ENCODE results near the gene NBDY. TPM values are rescaled to one million over a fixed set of nuclear protein-coding genes. Genes with fewer than 3 reads are reported as not detected.
"Not testable (repeated sequence)": the region's sequence is repeated elsewhere in the genome, so short reads cannot be mapped to it uniquely, and the experiment has no call there.

NBDY gene
- total RNA-seq, 1 experiment from 2014 or later: 22.4 TPM

DNA sequence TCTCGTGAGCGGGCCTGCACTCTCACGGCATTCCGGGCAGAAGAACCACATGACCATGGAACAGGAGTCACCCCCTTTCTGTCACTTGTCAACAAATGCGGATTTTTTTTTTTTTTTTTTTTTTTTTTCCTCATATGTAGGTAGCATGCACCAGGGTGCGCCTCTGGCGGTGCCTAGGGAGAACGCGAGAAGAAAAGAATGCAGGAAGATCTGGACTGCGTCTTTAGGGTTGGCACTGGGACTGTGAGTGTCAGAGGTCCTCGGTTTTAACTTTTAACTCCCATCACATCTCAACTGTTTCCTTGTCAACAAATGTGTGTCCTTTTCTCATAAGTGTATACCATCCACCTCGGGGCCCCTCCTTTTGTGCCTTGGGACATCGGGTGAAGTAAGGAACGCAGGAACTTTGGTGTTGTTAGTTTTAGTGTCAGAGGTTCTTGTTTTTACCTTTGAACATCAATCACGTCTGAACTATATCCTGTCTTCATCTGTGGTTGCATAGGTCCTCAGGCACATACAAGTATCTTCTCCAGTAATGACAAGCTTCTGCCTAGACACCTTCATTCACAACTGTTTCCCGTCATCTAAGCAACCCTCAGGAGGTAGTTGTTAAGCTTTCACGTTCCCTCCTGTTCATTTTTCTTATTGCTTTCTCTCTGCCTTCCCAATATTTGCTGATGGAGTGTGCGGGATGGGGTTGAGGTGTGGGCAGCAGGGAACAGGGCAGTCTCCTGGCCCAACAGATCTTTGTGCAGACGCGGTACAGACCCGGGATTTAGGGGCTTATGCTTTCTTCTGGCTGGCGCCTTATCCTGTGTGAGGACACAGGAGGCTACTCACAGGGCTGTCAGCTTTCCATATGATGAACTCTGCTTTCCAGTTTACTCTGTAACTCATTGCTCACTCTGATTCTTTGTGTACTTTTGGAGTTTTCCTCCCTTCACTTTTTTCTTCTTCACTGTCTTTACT, 51.9 kb downstream of the NBDY start:
- in situ Hi-C loops (cut with HindIII; ENCODE audit: low pct_unique_long_range_greater_than_20kb, low sequenced_read_pairs): not testable (repeated sequence)

DNA sequence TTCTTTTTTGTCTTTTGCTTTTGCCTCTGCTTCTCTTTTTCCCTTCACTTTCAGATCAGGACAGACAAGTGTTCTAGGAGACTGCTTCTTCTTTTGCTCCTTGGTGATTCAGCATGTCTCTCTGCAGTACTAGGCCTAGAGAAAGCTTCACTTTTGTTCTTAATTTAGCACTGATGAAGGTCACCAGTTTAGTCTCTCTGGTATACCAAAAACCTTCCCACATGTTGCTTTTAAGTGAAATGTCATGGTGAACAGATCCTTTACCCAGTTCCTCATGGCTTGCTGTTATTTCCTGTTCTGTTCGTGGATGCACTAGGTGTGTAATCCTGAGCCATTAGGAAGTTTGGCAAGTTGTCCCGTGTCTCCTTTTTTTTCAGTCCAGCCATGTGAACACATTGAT, 53.3 kb downstream of the NBDY start:
- no peak for DNase-seq (ENCODE audit: low read depth)
- in situ Hi-C loops (cut with HindIII; ENCODE audit: low pct_unique_long_range_greater_than_20kb, low sequenced_read_pairs): no loop called here

More for the DNA sequence above, 51.9 kb downstream of the NBDY start:
- not testable (repeated sequence) for DNase-seq (ENCODE audit: low read depth)

DNA sequence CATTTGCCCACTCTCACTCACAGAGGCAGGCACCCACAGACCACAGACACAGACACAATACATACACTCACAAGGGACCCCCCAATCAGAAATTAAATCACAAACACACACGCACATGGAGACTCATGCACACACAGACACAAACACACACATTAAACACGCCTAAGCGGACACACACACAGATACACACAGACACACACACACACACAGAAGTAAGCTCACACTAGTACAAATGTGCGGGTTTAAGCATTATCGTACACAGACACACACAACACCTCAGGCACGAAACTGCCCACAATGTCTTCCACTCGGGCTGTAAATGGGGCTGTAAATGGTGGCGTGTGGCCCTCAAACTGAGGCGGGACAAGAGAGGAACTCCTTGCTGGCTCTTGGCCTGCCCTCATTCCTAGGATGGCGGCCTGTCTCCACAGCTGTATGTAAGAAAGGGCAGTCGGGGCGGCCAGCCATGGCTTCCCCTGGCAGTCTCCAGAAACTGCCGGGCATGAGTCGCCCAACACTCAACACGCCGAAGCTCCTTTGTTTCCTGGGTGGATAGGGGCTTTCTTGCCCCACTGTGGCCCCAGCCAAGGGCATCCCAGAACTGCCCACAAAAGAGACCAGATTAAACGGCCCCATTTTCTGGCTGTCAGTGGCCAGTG, 53.9 kb downstream of the NBDY start:
- no peak for DNase-seq (ENCODE audit: low read depth)
- in situ Hi-C loops (cut with HindIII; ENCODE audit: low pct_unique_long_range_greater_than_20kb, low sequenced_read_pairs): no loop called here

DNA sequence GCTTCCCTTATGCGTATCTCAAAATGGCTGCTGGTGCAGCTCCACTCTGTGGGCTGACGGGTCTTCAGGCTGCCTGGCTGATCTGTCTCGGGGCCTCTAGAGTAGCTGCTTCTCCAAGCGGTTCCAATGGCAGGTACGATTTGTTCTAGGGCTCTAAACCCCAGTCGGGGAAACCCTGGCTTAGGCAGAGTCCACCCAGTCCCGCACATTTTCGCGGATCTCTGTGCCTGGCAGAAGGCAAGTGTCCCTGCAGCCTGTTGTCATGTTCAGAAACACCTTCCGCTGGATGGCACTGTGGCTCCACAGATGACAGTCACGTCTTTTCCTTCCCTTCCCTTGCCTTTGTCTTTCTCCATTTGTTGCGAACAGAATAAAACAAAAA, 54.4 kb downstream of the NBDY start:
- DNase-seq (ENCODE audit: low read depth): no peak
- in situ Hi-C loops (cut with HindIII; ENCODE audit: low pct_unique_long_range_greater_than_20kb, low sequenced_read_pairs): no loop called here

DNA sequence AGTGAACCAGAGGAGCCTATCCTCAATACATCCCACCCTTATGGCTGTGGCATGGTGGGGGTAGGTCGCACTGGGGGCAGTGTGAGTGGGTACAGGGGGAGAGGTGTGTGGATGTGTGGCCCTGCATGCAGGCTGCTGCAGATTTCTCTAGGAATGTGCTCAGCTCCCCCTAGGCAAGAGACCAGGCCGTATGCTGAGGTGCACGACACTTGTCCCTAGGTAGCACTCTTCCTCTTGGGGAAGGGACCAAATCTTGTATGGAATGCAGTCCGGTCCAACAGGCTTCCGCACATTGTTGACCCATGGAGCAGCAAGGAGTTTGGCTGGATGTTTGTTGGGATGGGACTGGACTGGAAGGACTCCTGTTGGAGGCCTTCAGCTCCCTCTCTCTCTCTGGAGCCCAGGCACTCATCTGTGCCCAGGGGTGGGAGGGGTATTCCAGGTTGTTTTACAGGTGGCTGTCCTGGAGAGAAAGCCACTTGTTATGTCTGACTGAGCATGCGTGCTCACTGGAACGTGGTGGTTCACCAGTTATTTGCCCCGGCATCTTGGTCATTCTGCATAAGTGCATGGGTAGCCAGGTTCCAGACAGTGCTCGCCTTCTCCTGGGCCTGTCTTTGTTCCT, 55.1 kb downstream of the NBDY start:
- in situ Hi-C loops (cut with HindIII; ENCODE audit: low pct_unique_long_range_greater_than_20kb, low sequenced_read_pairs): no loop called here
- DNase-seq (ENCODE audit: low read depth): no peak

- in situ Hi-C loops (cut with HindIII; ENCODE audit: low pct_unique_long_range_greater_than_20kb, low sequenced_read_pairs): no loop called here
- no peak for DNase-seq (ENCODE audit: low read depth)
These were observed 55.6 kb downstream of the NBDY start for GRCh38 chrX:56784666-56785065.

GRCh38 chrX:56785442-56785841, 56.4 kb downstream of the NBDY start:
- no peak for DNase-seq (ENCODE audit: low read depth)

GRCh38 chrX:56786889-56787733, 58.1 kb downstream of the NBDY start:
- no peak for DNase-seq (ENCODE audit: low read depth)
- in situ Hi-C loops (cut with HindIII; ENCODE audit: low pct_unique_long_range_greater_than_20kb, low sequenced_read_pairs): no loop called here

More at GRCh38 chrX:56785442-56785841, 56.4 kb downstream of the NBDY start:
- in situ Hi-C loops (cut with HindIII; ENCODE audit: low pct_unique_long_range_greater_than_20kb, low sequenced_read_pairs): no loop called here

DNA sequence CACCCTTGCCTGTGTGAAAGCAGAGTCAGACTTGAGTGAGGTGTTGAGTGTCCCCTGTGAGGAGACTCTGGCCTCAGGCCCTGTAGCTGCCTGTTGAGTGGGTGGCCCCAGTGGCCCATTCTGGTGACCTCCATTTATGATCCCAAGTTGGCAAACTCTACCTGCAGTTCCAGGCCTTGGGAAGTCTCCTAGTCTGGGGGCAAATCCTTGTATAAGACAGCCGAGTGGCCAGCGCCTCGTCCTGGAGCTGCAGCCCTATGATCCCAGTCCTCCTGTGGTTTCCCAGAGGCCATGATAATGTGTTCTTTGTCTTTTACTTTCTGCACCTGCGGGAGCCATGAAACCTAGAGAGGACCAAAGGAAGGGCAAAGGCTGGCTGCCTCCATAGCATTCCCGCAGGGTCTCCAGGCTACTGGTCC, 58.7 kb downstream of the NBDY start:
- in situ Hi-C loops (cut with HindIII; ENCODE audit: low pct_unique_long_range_greater_than_20kb, low sequenced_read_pairs): no loop called here
- no peak for DNase-seq (ENCODE audit: low read depth)

DNA sequence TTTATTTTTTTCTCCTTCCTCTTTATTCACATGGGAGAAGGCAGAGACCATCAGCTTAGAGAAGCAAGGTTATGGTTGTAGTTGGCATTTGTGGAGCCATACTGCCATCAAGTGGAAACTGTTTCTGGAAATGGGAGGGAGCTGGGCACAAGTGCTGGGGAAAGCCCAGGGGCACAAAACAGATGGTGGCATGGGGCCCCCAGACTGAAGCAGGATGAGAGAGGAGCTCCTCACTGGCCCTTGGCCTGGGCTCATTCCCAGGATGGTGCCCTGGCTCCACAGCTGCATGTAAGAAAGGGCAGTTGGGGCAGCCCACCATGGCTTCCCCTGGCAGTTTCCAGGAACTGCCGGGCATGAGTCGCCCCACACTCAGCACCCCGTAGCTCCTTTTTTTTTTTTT, 59.2 kb downstream of the NBDY start:
- DNase-seq (ENCODE audit: low read depth): no peak
- in situ Hi-C loops (cut with HindIII; ENCODE audit: low pct_unique_long_range_greater_than_20kb, low sequenced_read_pairs): no loop called here

- in situ Hi-C loops (cut with HindIII; ENCODE audit: low pct_unique_long_range_greater_than_20kb, low sequenced_read_pairs): no loop called here
- DNase-seq (ENCODE audit: low read depth): no peak
These were observed 59.7 kb downstream of the NBDY start for GRCh38 chrX:56788717-56789122.

- DNase-seq (ENCODE audit: low read depth): no peak
- in situ Hi-C loops (cut with HindIII; ENCODE audit: low pct_unique_long_range_greater_than_20kb, low sequenced_read_pairs): no loop called here
These were observed 60.6 kb downstream of the NBDY start for GRCh38 chrX:56789518-56790070.

DNA sequence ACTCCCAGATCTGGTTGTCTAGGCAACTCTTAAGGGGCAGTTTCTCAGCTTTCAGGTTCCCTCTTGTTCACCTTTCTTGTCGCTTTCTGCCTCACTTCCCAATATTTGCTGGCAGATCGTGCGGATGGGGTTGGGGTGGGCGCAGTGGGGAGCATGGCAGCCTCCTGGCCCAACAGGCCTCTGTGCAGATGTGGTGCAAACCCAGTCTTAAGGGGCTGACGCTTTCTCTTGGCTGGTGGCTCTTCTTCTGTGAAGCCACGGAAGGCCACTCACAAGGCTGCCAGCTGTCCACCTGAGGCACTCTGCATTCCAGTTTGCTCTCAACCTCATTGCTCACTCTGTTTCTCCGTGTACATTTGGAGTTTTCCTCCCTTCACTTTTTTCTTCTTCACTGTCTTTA, 61.7 kb downstream of the NBDY start:
- in situ Hi-C loops (cut with HindIII; ENCODE audit: low pct_unique_long_range_greater_than_20kb, low sequenced_read_pairs): no loop called here
- DNase-seq (ENCODE audit: low read depth): no peak

DNA sequence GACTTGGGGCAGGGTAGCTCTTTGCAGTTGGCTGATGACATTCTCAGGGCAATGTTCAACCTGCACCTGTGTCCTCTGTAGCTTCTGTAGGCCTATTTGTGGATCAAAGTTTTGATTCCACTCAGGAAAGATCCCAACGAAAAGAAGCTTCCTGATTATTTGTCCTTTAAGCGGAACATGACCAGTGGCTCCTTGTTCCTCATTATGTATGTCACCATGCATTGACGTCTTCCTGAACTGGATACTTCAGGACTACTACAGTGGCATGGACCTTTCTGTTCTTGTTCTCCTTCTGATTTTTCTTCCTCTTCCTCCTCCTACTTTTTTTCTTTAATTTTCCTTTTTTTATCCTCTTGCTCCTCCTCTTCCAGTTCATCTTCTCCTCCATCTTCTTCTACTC, 62.4 kb downstream of the NBDY start:
- in situ Hi-C loops (cut with HindIII; ENCODE audit: low pct_unique_long_range_greater_than_20kb, low sequenced_read_pairs): no loop called here
- DNase-seq (ENCODE audit: low read depth): no peak

DNA sequence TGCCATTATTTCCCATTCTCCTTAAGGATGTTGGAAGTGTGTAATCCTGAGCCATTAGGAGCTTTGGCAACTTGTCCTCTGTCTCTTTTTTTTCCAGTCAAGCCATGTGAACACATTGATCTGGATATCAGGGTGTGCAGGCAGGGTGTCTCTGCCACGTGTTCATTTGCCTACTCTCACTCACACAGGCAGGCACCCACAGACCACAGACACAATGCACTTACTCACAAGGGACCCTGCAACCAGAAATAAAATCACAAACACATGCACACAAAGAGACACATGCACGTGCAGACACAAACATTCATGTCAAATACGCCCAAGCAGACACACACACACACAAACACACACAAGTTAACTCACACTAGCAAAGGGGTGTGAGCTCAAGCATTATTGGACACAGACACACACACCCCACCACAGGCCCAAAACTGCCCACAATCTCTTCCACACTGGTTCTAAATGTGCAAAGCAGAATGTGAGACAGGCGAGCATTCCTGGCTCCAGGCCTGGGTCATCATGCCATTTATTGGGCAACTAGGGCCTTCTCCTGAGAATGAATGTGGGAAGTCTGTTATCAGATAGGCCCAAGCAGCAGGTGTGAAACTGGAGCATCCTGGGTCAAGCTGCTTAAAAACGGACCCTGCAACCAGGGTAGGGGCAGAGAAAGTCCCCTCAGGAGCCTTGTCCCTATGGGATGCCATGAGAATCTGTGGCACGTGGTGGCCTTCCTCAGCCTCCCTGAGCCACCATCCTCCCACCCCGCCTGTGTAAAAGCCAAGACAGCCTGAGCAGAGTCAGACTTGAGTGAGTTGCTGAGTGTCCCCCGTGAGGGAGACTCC, 63.4 kb downstream of the NBDY start:
- in situ Hi-C loops (cut with HindIII; ENCODE audit: low pct_unique_long_range_greater_than_20kb, low sequenced_read_pairs): no loop called here
- no peak for DNase-seq (ENCODE audit: low read depth)

DNA sequence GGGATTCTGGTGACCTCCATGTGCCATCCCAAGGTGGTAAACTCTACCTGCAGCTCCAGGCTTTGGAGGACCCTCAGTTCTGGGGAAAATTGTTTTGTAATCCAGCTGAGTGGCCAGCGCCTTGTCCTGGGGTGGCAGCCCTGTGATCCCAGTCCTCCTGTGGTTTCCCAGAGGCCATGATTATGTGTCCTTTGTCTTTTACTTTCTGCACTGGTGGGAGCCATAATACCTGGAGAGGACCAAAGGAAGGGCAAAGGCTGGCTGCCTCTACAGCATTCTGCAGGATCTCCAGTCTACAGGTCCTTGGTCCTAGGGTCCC, 64.0 kb downstream of the NBDY start:
- in situ Hi-C loops (cut with HindIII; ENCODE audit: low pct_unique_long_range_greater_than_20kb, low sequenced_read_pairs): no loop called here
- no peak for DNase-seq (ENCODE audit: low read depth)

GRCh38 chrX:56793521-56794320, 64.7 kb downstream of the NBDY start:
- in situ Hi-C loops (cut with HindIII; ENCODE audit: low pct_unique_long_range_greater_than_20kb, low sequenced_read_pairs): no loop called here
- DNase-seq (ENCODE audit: low read depth): no peak
